HG03039 (cell line): Measurements from ENCODE around the gene TP53RK.
"Not testable (repeated sequence)": the region's sequence is repeated elsewhere in the genome, so short reads cannot be mapped to it uniquely, and the experiment has no call there.

ENCODE experiments used
- ATAC-seq: cut with Tn5 transposase; IDR thresholded peaks from one replicate; pipeline ENCODE4 v1.9.1; 2021; ENCODE audit warnings: mild to moderate bottlenecking, moderate library complexity; ENCODE audit not compliant: unreplicated experiment

Gene TP53RK

GRCh38 chr20:46683939-46684750, 5.1 kb downstream of the TP53RK start:
- ATAC-seq, result no peak

- ATAC-seq, result no peak
Observed at GRCh38 chr20:46683668-46683938, 5.6 kb downstream of the TP53RK start.

GRCh38 chr20:46683011-46683667, 6.1 kb downstream of the TP53RK start:
- no peak for ATAC-seq

GRCh38 chr20:46682063-46682821, 7.0 kb downstream of the TP53RK start:
- ATAC-seq, result no peak

GRCh38 chr20:46681032-46681854, 8.0 kb downstream of the TP53RK start:
- no peak for ATAC-seq

- no peak for ATAC-seq
Observed at GRCh38 chr20:46680684-46681031, 8.6 kb downstream of the TP53RK start.

GRCh38 chr20:46678516-46678915, 10.7 kb downstream of the TP53RK start:
- no peak for ATAC-seq

- ATAC-seq, result no peak
Observed at GRCh38 chr20:46677608-46678007, 11.6 kb downstream of the TP53RK start.

- ATAC-seq, result not testable (repeated sequence)
Observed at GRCh38 chr20:46676649-46677316, 12.5 kb downstream of the TP53RK start.

- no peak for ATAC-seq
Observed at GRCh38 chr20:46674253-46675083, 14.8 kb downstream of the TP53RK start.

GRCh38 chr20:46673394-46674252, 15.6 kb downstream of the TP53RK start:
- no peak for ATAC-seq

- no peak for ATAC-seq
Observed at GRCh38 chr20:46672543-46673148, 16.6 kb downstream of the TP53RK start.

- ATAC-seq, result no peak
Observed at GRCh38 chr20:46671866-46672542, 17.2 kb downstream of the TP53RK start.

GRCh38 chr20:46670585-46671584, 18.4 kb downstream of the TP53RK start:
- no peak for ATAC-seq

- no peak for ATAC-seq
Observed at GRCh38 chr20:46670228-46670584, 19.0 kb downstream of the TP53RK start.

- no peak for ATAC-seq
Observed at GRCh38 chr20:46666818-46667515, 22.3 kb downstream of the TP53RK start.
